H1 (cell line): ENCODE data around the gene PRKAB2.

Experiments used
- ASH2L ChIP-seq: fragments of 200-600, 300-600 bp; sonication (generic); IDR thresholded peaks from one replicate; pipeline ENCODE4 v1.7.1; 2017; ENCODE audit warnings: low read length
- CTCF ChIP-seq, 3 experiments: IDR thresholded peaks; 1 replicate in 2 of 3; 2 replicates in 1 of 3; pipeline versions ENCODE4 v1.5.1 to v1.6.1; 2011; ENCODE audit warnings: low read length in 3 of 3, mild to moderate bottlenecking in 3 of 3, inconsistent platforms in 2 of 3, low read depth in 1 of 3, moderate library complexity in 1 of 3; ENCODE audit not compliant: insufficient read depth in 1 of 3; ENCODE audit errors: control extremely low read depth in 1 of 3
- E2F6 ChIP-seq: IDR thresholded peaks from 2 replicates; pipeline ENCODE4 v1.6.1; 2012; ENCODE audit warnings: inconsistent platforms
- EGR1 ChIP-seq: IDR thresholded peaks from 2 replicates; pipeline ENCODE4 v1.6.1; 2011; ENCODE audit warnings: low read depth, low read length, borderline replicate concordance
- FOSL1 ChIP-seq: IDR thresholded peaks from 2 replicates; pipeline ENCODE4 v1.6.1; 2011; ENCODE audit warnings: mild to moderate bottlenecking, low read depth, low read length, moderate library complexity; ENCODE audit not compliant: insufficient read depth
- NRF1 ChIP-seq: IDR thresholded peaks from 2 replicates; pipeline ENCODE4 v1.6.1; 2011; ENCODE audit warnings: mild to moderate bottlenecking, low read depth, low read length, improper control_type of control experiment
- POLR2A ChIP-seq, 2 experiments: IDR thresholded peaks; 1 replicate in 1 of 2; 2 replicates in 1 of 2; pipeline ENCODE4 v1.6.1; 2011; ENCODE audit warnings: low read depth in 2 of 2, low read length in 2 of 2, mild to moderate bottlenecking in 2 of 2; ENCODE audit errors: control extremely low read depth in 1 of 2
- RAD21 ChIP-seq, 2 experiments: IDR thresholded peaks in 1 of 2; conservative IDR thresholded peaks in 1 of 2; 2 replicates each; pipeline ENCODE4 v1.6.1; 2011; ENCODE audit warnings: low read depth in 2 of 2, low read length in 2 of 2, improper control_type of control experiment in 1 of 2, inconsistent platforms in 1 of 2, mild to moderate bottlenecking in 1 of 2, moderate library complexity in 1 of 2
- SP2 ChIP-seq: IDR thresholded peaks from 2 replicates; pipeline ENCODE4 v1.6.1; 2012; ENCODE audit warnings: mild to moderate bottlenecking, low read length, inconsistent platforms
- TAF1 ChIP-seq: IDR thresholded peaks from 2 replicates; pipeline ENCODE4 v1.6.1; 2011; ENCODE audit warnings: mild to moderate bottlenecking, low read depth, low read length
- TCF12 ChIP-seq: IDR thresholded peaks from 2 replicates; pipeline ENCODE4 v1.6.1; 2011; ENCODE audit warnings: low read depth, mild to moderate bottlenecking, low read length

GRCh38 chr1:147110872-147111271 lies 61.4 kb downstream of the PRKAB2 start:
- TF ChIP-seq E2F6, result no peak
- no peak for TF ChIP-seq RAD21 (IDR thresholded peaks at IDR 0.05 in 1 of 2, conservative IDR thresholded peaks at IDR 0.05 in 1 of 2; ENCODE audit: low read depth in 2 of 2, low read length in 2 of 2)
- no peak for TF ChIP-seq CTCF (IDR thresholded peaks at IDR 0.05; ENCODE audit: control extremely low read depth in 1 of 3, insufficient read depth in 1 of 3, low read depth in 1 of 3, low read length in 3 of 3)
- TF ChIP-seq NRF1, result no peak
- no peak for TF ChIP-seq FOSL1
- no peak for TF ChIP-seq TAF1
- no peak for TF ChIP-seq POLR2A (IDR thresholded peaks at IDR 0.05; ENCODE audit: control extremely low read depth in 1 of 2, low read depth in 2 of 2, low read length in 2 of 2)
- TF ChIP-seq SP2, result no peak
- no peak for TF ChIP-seq TCF12
- TF ChIP-seq ASH2L, result no peak
- no peak for TF ChIP-seq EGR1
